Endothelial cell of umbilical vein (primary cell): ENCODE data around the gene KCMF1.

ENCODE experiments used
- JUN ChIP-seq: IDR thresholded peaks from 2 replicates; pipeline ENCODE4 v1.6.1; 2011; ENCODE audit warnings: borderline replicate concordance, low read depth; ENCODE audit not compliant: insufficient read length, insufficient read depth
- MYC ChIP-seq: IDR thresholded peaks from one replicate; pipeline ENCODE4 v1.6.1; 2011; ENCODE audit warnings: mild to moderate bottlenecking, low read depth, low read length
- POLR2A ChIP-seq: IDR thresholded peaks from 2 replicates; pipeline ENCODE4 v1.6.1; 2012; ENCODE audit warnings: low read depth, mild to moderate bottlenecking, control low read depth, low read length
- POLR2AphosphoS5 ChIP-seq: IDR thresholded peaks from 2 replicates; pipeline ENCODE4 v1.6.1; 2012; ENCODE audit warnings: low read depth, mild to moderate bottlenecking, control low read depth, low read length, moderate library complexity; ENCODE audit not compliant: insufficient read depth
- TF ChIP-seq, protein P1 (sequence below), 2 donors: IDR thresholded peaks; 1 replicate in 1 of 2; 2 replicates in 1 of 2; pipeline ENCODE4 v1.5.1; 2011; ENCODE audit warnings: low read length in 2 of 2, mild to moderate bottlenecking in 2 of 2, moderate library complexity in 2 of 2, control low read depth in 1 of 2, inconsistent platforms in 1 of 2, low read depth in 1 of 2; ENCODE audit not compliant: insufficient read depth in 1 of 2; ENCODE audit errors: extremely low read depth in 1 of 2
- TF ChIP-seq, protein P2 (sequence below): IDR thresholded peaks from 2 replicates; pipeline ENCODE4 v1.6.1; 2011; ENCODE audit not compliant: insufficient read depth, insufficient read length

DNA sequence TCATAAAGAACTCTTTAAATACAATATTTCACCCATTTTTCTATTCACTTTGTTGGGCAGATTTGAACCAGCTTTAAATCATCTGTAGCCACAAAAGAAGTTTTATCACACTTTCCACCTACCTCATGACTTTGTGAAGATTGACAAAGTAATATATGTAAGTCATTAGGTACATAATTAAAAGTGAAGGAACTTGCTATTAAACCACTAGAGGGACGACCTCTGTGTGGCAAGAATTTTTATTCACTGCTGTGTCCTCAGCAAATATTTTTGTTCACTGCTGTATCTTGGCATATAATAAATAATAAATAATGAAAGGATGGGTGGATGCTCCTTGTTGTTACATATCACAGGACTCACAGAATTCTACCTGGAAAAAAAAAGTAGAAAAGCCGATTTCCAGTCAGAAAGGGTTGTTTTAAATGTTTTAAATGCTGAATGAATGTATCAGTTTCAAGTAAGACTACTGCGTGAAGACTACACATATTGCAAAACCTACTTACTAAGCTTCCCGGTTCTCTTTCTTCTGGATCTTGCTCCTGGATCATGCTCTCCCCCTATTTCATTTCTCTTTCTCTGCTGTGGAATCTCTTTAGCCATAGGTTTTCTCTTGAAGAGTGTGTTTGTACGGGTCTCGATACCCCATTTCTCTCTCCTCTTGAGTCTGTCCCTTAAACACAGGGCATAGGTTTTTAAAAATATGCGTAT lies 44.8 kb downstream of the KCMF1 start:
- TF ChIP-seq, protein P1, sequence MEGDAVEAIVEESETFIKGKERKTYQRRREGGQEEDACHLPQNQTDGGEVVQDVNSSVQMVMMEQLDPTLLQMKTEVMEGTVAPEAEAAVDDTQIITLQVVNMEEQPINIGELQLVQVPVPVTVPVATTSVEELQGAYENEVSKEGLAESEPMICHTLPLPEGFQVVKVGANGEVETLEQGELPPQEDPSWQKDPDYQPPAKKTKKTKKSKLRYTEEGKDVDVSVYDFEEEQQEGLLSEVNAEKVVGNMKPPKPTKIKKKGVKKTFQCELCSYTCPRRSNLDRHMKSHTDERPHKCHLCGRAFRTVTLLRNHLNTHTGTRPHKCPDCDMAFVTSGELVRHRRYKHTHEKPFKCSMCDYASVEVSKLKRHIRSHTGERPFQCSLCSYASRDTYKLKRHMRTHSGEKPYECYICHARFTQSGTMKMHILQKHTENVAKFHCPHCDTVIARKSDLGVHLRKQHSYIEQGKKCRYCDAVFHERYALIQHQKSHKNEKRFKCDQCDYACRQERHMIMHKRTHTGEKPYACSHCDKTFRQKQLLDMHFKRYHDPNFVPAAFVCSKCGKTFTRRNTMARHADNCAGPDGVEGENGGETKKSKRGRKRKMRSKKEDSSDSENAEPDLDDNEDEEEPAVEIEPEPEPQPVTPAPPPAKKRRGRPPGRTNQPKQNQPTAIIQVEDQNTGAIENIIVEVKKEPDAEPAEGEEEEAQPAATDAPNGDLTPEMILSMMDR (IDR thresholded peaks at IDR 0.05; ENCODE audit: extremely low read depth in 1 of 2, insufficient read depth in 1 of 2, low read depth in 1 of 2, low read length in 2 of 2): peak in 1 of 2 donors; percentile 4
- TF ChIP-seq POLR2AphosphoS5 (no peak), POLR2A (no peak), JUN (no peak), MYC (no peak)
- TF ChIP-seq, protein P2, sequence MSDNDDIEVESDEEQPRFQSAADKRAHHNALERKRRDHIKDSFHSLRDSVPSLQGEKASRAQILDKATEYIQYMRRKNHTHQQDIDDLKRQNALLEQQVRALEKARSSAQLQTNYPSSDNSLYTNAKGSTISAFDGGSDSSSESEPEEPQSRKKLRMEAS: no peak
